Measurements from ENCODE around the gene SPEM3. TPM values are rescaled to one million over a fixed set of nuclear protein-coding genes. Genes with fewer than 3 reads are reported as not detected.

SPEM3 gene
- total RNA-seq, 1 donor from 2014 or later = not detected

- Histone ChIP-seq H3K27me3 (peaks cover 22% of the 10 kb centered on the region), H3K9me3 (no peaks in the 10 kb centered on the region), H3K36me3 (no peaks in the 10 kb centered on the region), H3K4me3 (peak overlapping the region; percentile 71), H3K4me1 (peaks cover 46% of the 10 kb centered on the region), H3K27ac (no peak overlapping the region)
- ATAC-seq (no peak), DNase-seq (no peak)
- no peak for TF ChIP-seq CTCF (IDR thresholded peaks at IDR 0.05)
- intact Hi-C loops (cut with DNase I) = no loop called here
Measured at GRCh38 chr17:7438656-7439460, 10.2 kb downstream of the SPEM3 start.

GRCh38 chr17:7439462-7440112 lies 10.9 kb downstream of the SPEM3 start, which contains the start of gene FGF11:
TSS of gene FGF11 (plus strand) at chr17:7439512. CDS start at chr17:7439621, 109 bp downstream.
- H3K4me1 ChIP-seq = peaks cover 46% of the 10 kb centered on the region
- peaks cover 22% of the 10 kb centered on the region for H3K27me3 ChIP-seq
- intact Hi-C loops (cut with DNase I) = no loop called here

GRCh38 chr17:7440113-7440833 lies 11.6 kb downstream of the SPEM3 start:
- DNase-seq (peak; percentile 81), ATAC-seq (no peak)
- H3K4me3 ChIP-seq = peak overlapping the region; percentile 29
- no peak for TF ChIP-seq CTCF (IDR thresholded peaks at IDR 0.05)
- peaks cover 50% of the 10 kb centered on the region for H3K4me1 ChIP-seq
- peaks cover 24% of the 10 kb centered on the region for H3K27me3 ChIP-seq
- H3K36me3 ChIP-seq = no peaks in the 10 kb centered on the region
- no peaks in the 10 kb centered on the region for H3K9me3 ChIP-seq
- no peak overlapping the region for H3K27ac ChIP-seq
- intact Hi-C loops (cut with DNase I) = no loop called here

More at GRCh38 chr17:7439462-7440112, 10.9 kb downstream of the SPEM3 start, which contains the start of gene FGF11:
- peak within 1 kb of the TSS; percentile 71 for H3K4me3 ChIP-seq
- H3K36me3 ChIP-seq = no peaks in the 10 kb centered on the region
- H3K9me3 ChIP-seq = no peaks in the 10 kb centered on the region
- no peak for TF ChIP-seq CTCF (IDR thresholded peaks at IDR 0.05)
- DNase-seq (no peak), ATAC-seq (no peak)
- no peak within 1 kb of the TSS for H3K27ac ChIP-seq

- no peak for ATAC-seq
- intact Hi-C loops (cut with DNase I) = no loop called here
- H3K36me3 ChIP-seq = no peaks in the 10 kb centered on the region
- no peak for TF ChIP-seq CTCF (IDR thresholded peaks at IDR 0.05)
- H3K9me3 ChIP-seq = no peaks in the 10 kb centered on the region
- peaks cover 29% of the 10 kb centered on the region for H3K27me3 ChIP-seq
- no peak for DNase-seq
- no peak overlapping the region for H3K27ac ChIP-seq
- H3K4me1 ChIP-seq = peaks cover 45% of the 10 kb centered on the region
- no peak overlapping the region for H3K4me3 ChIP-seq
Measured at GRCh38 chr17:7440834-7441195, 12.2 kb downstream of the SPEM3 start.

GRCh38 chr17:7441266-7441665 lies 12.6 kb downstream of the SPEM3 start:
- peaks cover 31% of the 10 kb centered on the region for H3K27me3 ChIP-seq
- intact Hi-C loops (cut with DNase I) = no loop called here
- peaks cover 42% of the 10 kb centered on the region for H3K4me1 ChIP-seq
- DNase-seq (no peak), ATAC-seq (no peak)
- no peaks in the 10 kb centered on the region for H3K36me3 ChIP-seq
- no peak overlapping the region for H3K27ac ChIP-seq
- no peaks in the 10 kb centered on the region for H3K9me3 ChIP-seq
- H3K4me3 ChIP-seq = no peak overlapping the region
- no peak for TF ChIP-seq CTCF (IDR thresholded peaks at IDR 0.05)
